Measurements from ENCODE around the gene ELP5. TPM values are rescaled to one million over a fixed set of nuclear protein-coding genes. Genes with fewer than 3 reads are reported as not detected.

Gene ELP5
- polyA plus RNA-seq, 1 experiment: 25.9 TPM

DNA sequence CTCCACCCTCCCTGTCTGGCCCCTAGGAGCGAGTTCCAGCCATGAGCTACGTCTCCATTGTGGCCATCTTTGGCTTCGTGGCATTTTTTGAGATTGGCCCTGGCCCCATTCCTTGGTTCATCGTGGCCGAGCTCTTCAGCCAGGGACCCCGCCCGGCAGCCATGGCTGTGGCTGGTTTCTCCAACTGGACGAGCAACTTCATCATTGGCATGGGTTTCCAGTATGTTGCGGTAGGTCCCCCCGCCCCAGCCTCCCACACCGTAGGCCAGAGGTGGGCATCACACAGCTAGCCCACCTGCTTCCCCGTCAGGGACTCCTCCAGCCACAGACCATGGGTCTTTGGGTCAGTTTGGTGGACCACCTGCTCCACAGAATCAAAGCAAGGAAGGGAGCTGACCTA lies 33.7 kb downstream of the ELP5 start:
- H3K27me3 ChIP-seq (ENCODE audit: control insufficient read depth, insufficient read depth, low read length): peaks cover 71% of the 10 kb centered on the region
- DNase-seq (ENCODE audit: low read depth, low spot score): no peak
- no peaks in the 10 kb centered on the region; the same call in 1 of the 2 replicates for H3K9me3 ChIP-seq (ENCODE audit: control insufficient read depth, insufficient read depth, low read length)
- ChIA-PET POLR2A (no interaction called here), CTCF (interaction anchor here (1.4 to 3.4 kb wide), 2 partner anchors 11 to 275 kb away, joined by 5 to 17 read pairs; no protein-coding TSS in a partner anchor)
- TF ChIP-seq, protein P1, sequence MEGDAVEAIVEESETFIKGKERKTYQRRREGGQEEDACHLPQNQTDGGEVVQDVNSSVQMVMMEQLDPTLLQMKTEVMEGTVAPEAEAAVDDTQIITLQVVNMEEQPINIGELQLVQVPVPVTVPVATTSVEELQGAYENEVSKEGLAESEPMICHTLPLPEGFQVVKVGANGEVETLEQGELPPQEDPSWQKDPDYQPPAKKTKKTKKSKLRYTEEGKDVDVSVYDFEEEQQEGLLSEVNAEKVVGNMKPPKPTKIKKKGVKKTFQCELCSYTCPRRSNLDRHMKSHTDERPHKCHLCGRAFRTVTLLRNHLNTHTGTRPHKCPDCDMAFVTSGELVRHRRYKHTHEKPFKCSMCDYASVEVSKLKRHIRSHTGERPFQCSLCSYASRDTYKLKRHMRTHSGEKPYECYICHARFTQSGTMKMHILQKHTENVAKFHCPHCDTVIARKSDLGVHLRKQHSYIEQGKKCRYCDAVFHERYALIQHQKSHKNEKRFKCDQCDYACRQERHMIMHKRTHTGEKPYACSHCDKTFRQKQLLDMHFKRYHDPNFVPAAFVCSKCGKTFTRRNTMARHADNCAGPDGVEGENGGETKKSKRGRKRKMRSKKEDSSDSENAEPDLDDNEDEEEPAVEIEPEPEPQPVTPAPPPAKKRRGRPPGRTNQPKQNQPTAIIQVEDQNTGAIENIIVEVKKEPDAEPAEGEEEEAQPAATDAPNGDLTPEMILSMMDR (IDR thresholded peaks at IDR 0.05; ENCODE audit: low read depth, low read length): no peak
- no peak overlapping the region for H3K27ac ChIP-seq (ENCODE audit: low read depth, low read length)
- no peak overlapping the region for H3K4me3 ChIP-seq (ENCODE audit: low read depth, low read length)

DNA sequence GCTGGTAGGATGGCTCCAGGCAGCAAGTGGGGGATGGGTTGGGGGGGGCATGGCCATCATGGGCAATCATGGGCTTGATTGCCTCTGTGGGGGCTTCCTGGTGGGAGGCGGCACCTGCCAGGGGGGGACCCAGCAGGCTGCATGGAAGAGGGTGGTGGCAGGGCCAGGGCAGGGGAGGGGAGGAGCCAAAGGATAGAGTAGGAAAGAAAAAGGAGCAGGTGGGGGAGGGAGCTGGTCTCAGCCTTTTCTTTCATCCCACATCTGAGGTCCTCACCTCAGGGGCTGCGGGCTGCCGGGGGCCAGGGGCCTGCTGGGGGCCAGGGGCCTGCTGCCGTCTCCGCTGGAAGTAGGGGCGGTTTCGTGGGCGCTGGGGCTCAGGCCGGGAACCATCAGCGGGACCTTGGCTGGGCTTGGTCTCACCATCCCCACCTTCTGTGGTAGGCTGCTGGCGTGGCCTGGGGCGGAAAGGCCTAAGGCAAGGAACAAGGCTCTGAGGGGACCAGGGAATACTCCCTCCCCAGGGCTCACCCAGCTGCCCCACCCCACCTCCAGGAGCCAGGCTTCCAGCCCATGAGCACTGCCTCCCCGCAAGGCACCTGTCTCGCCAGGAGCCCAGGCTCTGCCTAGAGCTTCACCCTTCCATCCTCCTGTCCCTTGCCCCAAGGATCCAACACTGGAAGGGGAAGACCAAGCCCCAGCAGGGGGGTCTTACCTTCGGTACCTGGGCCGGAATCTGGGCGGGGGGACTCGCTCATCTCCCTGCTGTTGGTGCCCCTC lies 37.4 kb downstream of the ELP5 start:
- Histone ChIP-seq H3K9me3 (ENCODE audit: control insufficient read depth, insufficient read depth, low read length) (no peaks in the 10 kb centered on the region; the same call in 1 of the 2 replicates), H3K27me3 (ENCODE audit: control insufficient read depth, insufficient read depth, low read length) (peaks cover 77% of the 10 kb centered on the region), H3K27ac (ENCODE audit: low read depth, low read length) (no peak overlapping the region), H3K4me3 (ENCODE audit: low read depth, low read length) (no peak overlapping the region)
- TF ChIP-seq, protein P1 (IDR thresholded peaks at IDR 0.05; ENCODE audit: low read depth, low read length): no peak
- CTCF ChIA-PET: interaction anchor here (0.6 kb wide), 1 partner anchor 244 kb away, joined by 6 read pairs; no protein-coding TSS in a partner anchor
- DNase-seq (ENCODE audit: low read depth, low spot score): no peak
- POLR2A ChIA-PET: interaction anchor here (0.6 kb wide), 1 partner anchor 237 kb away, joined by 3 read pairs; no protein-coding TSS in a partner anchor

DNA sequence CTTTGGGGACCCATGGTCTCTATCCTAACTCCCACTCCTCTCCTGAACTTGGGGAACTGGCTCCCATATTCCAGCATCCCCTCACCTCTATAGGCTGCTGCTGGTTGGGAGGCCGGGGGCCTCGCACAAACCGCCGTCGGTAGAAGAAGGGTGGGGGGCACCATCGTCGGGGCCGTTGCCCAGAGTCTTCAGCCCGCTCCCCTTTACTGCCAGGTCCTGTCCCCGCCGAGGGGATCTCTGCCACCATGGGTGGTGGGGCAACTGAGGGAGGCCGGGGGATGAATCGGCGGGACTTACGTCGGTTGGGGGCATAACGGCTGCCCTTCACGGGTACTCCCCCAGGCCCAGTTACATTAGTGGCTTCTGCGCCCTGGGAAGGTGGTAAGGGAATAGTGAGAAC lies 38.2 kb downstream of the ELP5 start:
- H3K27me3 ChIP-seq (ENCODE audit: control insufficient read depth, insufficient read depth, low read length): peaks cover 72% of the 10 kb centered on the region
- no peak overlapping the region for H3K27ac ChIP-seq (ENCODE audit: low read depth, low read length)
- ChIA-PET POLR2A (interaction anchor here (0.6 kb wide), 1 partner anchor 238 kb away, joined by 3 read pairs; no protein-coding TSS in a partner anchor), CTCF (no interaction called here)
- TF ChIP-seq, protein P1 (IDR thresholded peaks at IDR 0.05; ENCODE audit: low read depth, low read length): no peak
- H3K4me3 ChIP-seq (ENCODE audit: low read depth, low read length): no peak overlapping the region
- DNase-seq (ENCODE audit: low read depth, low spot score): no peak
- peaks cover 4% of the 10 kb centered on the region; the same call in 1 of the 2 replicates for H3K9me3 ChIP-seq (ENCODE audit: control insufficient read depth, insufficient read depth, low read length)

GRCh38 chr17:7290685-7291084 lies 38.7 kb downstream of the ELP5 start:
- CTCF ChIA-PET: no interaction called here
- POLR2A ChIA-PET: no interaction called here
- Histone ChIP-seq H3K27me3 (ENCODE audit: control insufficient read depth, insufficient read depth, low read length) (peaks cover 68% of the 10 kb centered on the region), H3K27ac (ENCODE audit: low read depth, low read length) (no peak overlapping the region), H3K4me3 (ENCODE audit: low read depth, low read length) (no peak overlapping the region), H3K9me3 (ENCODE audit: control insufficient read depth, insufficient read depth, low read length) (peaks cover 4% of the 10 kb centered on the region; the same call in 1 of the 2 replicates)
- TF ChIP-seq, protein P1 (IDR thresholded peaks at IDR 0.05; ENCODE audit: low read depth, low read length): no peak
- no peak for DNase-seq (ENCODE audit: low read depth, low spot score)

- no peak overlapping the region for H3K4me3 ChIP-seq (ENCODE audit: low read depth, low read length)
- H3K27me3 ChIP-seq (ENCODE audit: control insufficient read depth, insufficient read depth, low read length): peaks cover 63% of the 10 kb centered on the region
- DNase-seq (ENCODE audit: low read depth, low spot score): no peak
- H3K9me3 ChIP-seq (ENCODE audit: control insufficient read depth, insufficient read depth, low read length): peaks cover 4% of the 10 kb centered on the region; the same call in 1 of the 2 replicates
- ChIA-PET POLR2A (interaction anchor here (0.5 kb wide), 1 partner anchor 358 kb away, joined by 3 read pairs; the partner anchor contains the start of gene ATP1B2), CTCF (interaction anchor here (0.6 to 1.0 kb wide), 2 partner anchors 9 to 61 kb away, joined by 3 to 6 read pairs; no protein-coding TSS in a partner anchor)
- TF ChIP-seq, protein P1 (IDR thresholded peaks at IDR 0.05; ENCODE audit: low read depth, low read length): no peak
- no peak overlapping the region for H3K27ac ChIP-seq (ENCODE audit: low read depth, low read length)
Observed at GRCh38 chr17:7292194-7292593, 40.2 kb downstream of the ELP5 start.

Measured in AG04450 (cell line).